ENCODE data around the gene GIGYF2.

Gene GIGYF2

GRCh38 chr2:232882085-232882484 lies 185.0 kb downstream of the GIGYF2 start:
- WGBS, 2 experiments, result 93 to 95% methylated on average over 17 of the region's 17 CpGs

GRCh38 chr2:232882505-232883115 lies 185.5 kb downstream of the GIGYF2 start:
- no peak overlapping the region for H3K4me3 ChIP-seq (ENCODE audit: insufficient read depth, low read depth, low read length)
- no peaks in the 10 kb centered on the region for H3K36me3 ChIP-seq (ENCODE audit: control insufficient read depth, insufficient read depth, low read length)
- no peaks in the 10 kb centered on the region for H3K4me1 ChIP-seq (ENCODE audit: control insufficient read depth, insufficient read depth, low read length)
- H3K9me3 ChIP-seq (ENCODE audit: control insufficient read depth, low read length), result no peaks in the 10 kb centered on the region
- H3K27ac ChIP-seq (ENCODE audit: insufficient read depth, low read depth, low read length, poor library complexity, severe bottlenecking), result no peak overlapping the region
- H3K27me3 ChIP-seq (ENCODE audit: control insufficient read depth, insufficient read depth, low read length, poor library complexity, severe bottlenecking), result peaks cover 13% of the 10 kb centered on the region
- 91 to 94% methylated on average over 20 of the region's 20 CpGs for WGBS, 2 experiments

More at GRCh38 chr2:232882085-232882484, 185.0 kb downstream of the GIGYF2 start:
- H3K27ac ChIP-seq (ENCODE audit: insufficient read depth, low read depth, low read length, poor library complexity, severe bottlenecking), result no peak overlapping the region
- no peaks in the 10 kb centered on the region for H3K4me1 ChIP-seq (ENCODE audit: control insufficient read depth, insufficient read depth, low read length)
- H3K27me3 ChIP-seq (ENCODE audit: control insufficient read depth, insufficient read depth, low read length, poor library complexity, severe bottlenecking), result peaks cover 18% of the 10 kb centered on the region
- H3K4me3 ChIP-seq (ENCODE audit: insufficient read depth, low read depth, low read length), result no peak overlapping the region
- no peaks in the 10 kb centered on the region for H3K36me3 ChIP-seq (ENCODE audit: control insufficient read depth, insufficient read depth, low read length)
- no peaks in the 10 kb centered on the region for H3K9me3 ChIP-seq (ENCODE audit: control insufficient read depth, low read length)

DNA sequence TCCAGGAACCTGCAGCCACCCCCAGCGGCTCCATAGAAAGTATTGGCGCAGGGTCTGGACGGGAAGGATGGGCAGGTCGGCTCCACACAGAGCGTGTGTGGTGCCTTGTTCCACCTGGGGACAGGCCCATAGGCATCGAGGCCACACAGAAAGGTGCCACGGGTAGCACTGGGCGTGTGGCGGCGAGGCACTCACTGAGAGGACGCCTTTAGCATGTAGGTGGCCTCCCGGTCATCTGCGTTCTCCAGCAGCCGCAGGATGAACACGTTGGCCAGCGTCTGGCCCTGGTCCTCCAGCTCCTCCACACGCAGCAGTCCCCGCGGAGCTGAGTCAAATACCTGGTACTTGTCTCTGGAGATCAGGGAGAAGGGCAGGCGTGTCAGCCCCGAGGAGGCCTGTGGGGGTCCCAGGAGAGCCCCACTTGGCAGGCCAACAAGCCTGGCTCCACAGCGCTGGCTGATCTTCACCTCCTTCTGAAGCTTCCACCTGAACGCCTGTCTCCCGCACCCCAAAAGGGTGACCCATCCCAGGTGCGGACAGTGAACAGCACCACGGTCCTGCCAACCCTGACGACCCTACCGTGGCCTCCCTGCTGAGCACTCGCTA lies 186.1 kb downstream of the GIGYF2 start:
- Histone ChIP-seq H3K4me3 (ENCODE audit: insufficient read depth, low read depth, low read length) (no peak overlapping the region), H3K27ac (ENCODE audit: insufficient read depth, low read depth, low read length, poor library complexity, severe bottlenecking) (no peak overlapping the region), H3K4me1 (ENCODE audit: control insufficient read depth, insufficient read depth, low read length) (no peaks in the 10 kb centered on the region), H3K27me3 (ENCODE audit: control insufficient read depth, insufficient read depth, low read length, poor library complexity, severe bottlenecking) (peaks cover 7% of the 10 kb centered on the region), H3K9me3 (ENCODE audit: control insufficient read depth, low read length) (no peaks in the 10 kb centered on the region), H3K36me3 (ENCODE audit: control insufficient read depth, insufficient read depth, low read length) (no peaks in the 10 kb centered on the region)
- WGBS, 2 experiments, result 93 to 94% methylated on average over 29 of the region's 29 CpGs

GRCh38 chr2:232884001-232884421 lies 186.9 kb downstream of the GIGYF2 start:
- no peak overlapping the region for H3K4me3 ChIP-seq (ENCODE audit: insufficient read depth, low read depth, low read length)
- no peak overlapping the region for H3K27ac ChIP-seq (ENCODE audit: insufficient read depth, low read depth, low read length, poor library complexity, severe bottlenecking)
- H3K9me3 ChIP-seq (ENCODE audit: control insufficient read depth, low read length), result no peaks in the 10 kb centered on the region
- H3K4me1 ChIP-seq (ENCODE audit: control insufficient read depth, insufficient read depth, low read length), result no peaks in the 10 kb centered on the region
- peaks cover 1% of the 10 kb centered on the region for H3K27me3 ChIP-seq (ENCODE audit: control insufficient read depth, insufficient read depth, low read length, poor library complexity, severe bottlenecking)
- WGBS, 2 experiments, result 87 to 89% methylated on average over 11 of the region's 11 CpGs
- no peaks in the 10 kb centered on the region for H3K36me3 ChIP-seq (ENCODE audit: control insufficient read depth, insufficient read depth, low read length)

GRCh38 chr2:232884549-232885263 lies 187.6 kb downstream of the GIGYF2 start:
- Histone ChIP-seq H3K27ac (ENCODE audit: insufficient read depth, low read depth, low read length, poor library complexity, severe bottlenecking) (no peak overlapping the region), H3K4me1 (ENCODE audit: control insufficient read depth, insufficient read depth, low read length) (no peaks in the 10 kb centered on the region), H3K9me3 (ENCODE audit: control insufficient read depth, low read length) (no peaks in the 10 kb centered on the region), H3K4me3 (ENCODE audit: insufficient read depth, low read depth, low read length) (no peak overlapping the region), H3K27me3 (ENCODE audit: control insufficient read depth, insufficient read depth, low read length, poor library complexity, severe bottlenecking) (no peaks in the 10 kb centered on the region), H3K36me3 (ENCODE audit: control insufficient read depth, insufficient read depth, low read length) (no peaks in the 10 kb centered on the region)
- 94% methylated on average over 27 of the region's 27 CpGs for WGBS, 2 experiments

DNA sequence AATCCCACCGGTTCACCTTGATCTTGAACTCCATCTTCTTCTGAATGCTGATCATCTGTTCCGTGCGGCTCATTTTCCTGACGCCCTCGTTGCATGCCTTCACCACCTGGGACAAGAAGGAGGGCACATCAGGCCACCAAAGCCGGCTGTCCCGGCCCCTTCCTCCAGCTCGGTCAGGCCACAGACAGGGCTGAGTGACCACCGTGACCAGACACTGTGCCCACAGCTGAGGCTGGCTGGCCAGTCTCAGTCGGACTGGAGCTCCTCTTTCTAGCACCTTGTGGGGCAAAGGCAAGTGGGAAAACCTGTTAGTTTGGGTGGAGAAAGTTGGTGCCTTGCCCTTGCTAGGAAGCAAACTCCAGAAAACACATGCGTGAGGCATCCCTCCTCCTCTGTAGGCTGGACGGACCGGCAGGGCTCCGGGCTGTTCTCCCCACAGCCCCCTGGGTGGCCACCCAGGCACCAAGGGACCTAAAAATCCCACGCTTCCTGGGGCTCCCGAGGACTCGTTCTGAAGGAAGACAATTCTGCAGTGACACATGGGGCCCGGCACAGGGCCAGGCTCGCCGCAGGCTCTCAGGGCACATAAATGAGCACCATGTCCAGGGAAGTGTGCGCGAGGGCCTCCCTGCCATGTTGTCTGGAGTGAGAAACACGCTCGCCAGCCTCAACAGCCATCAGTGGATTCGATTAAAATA lies 188.3 kb downstream of the GIGYF2 start:
- no peaks in the 10 kb centered on the region for H3K27me3 ChIP-seq (ENCODE audit: control insufficient read depth, insufficient read depth, low read length, poor library complexity, severe bottlenecking)
- no peaks in the 10 kb centered on the region for H3K9me3 ChIP-seq (ENCODE audit: control insufficient read depth, low read length)
- H3K4me3 ChIP-seq (ENCODE audit: insufficient read depth, low read depth, low read length), result no peak overlapping the region
- H3K4me1 ChIP-seq (ENCODE audit: control insufficient read depth, insufficient read depth, low read length), result peaks cover under 1% of the 10 kb centered on the region
- WGBS, 2 experiments, result 92 to 93% methylated on average over 25 of the region's 25 CpGs
- no peak overlapping the region for H3K27ac ChIP-seq (ENCODE audit: insufficient read depth, low read depth, low read length, poor library complexity, severe bottlenecking)
- no peaks in the 10 kb centered on the region for H3K36me3 ChIP-seq (ENCODE audit: control insufficient read depth, insufficient read depth, low read length)

GRCh38 chr2:232886176-232886575 lies 189.0 kb downstream of the GIGYF2 start:
- Histone ChIP-seq H3K4me3 (ENCODE audit: insufficient read depth, low read depth, low read length) (no peak overlapping the region), H3K4me1 (ENCODE audit: control insufficient read depth, insufficient read depth, low read length) (peaks cover 8% of the 10 kb centered on the region), H3K36me3 (ENCODE audit: control insufficient read depth, insufficient read depth, low read length) (no peaks in the 10 kb centered on the region), H3K27ac (ENCODE audit: insufficient read depth, low read depth, low read length, poor library complexity, severe bottlenecking) (no peak overlapping the region), H3K27me3 (ENCODE audit: control insufficient read depth, insufficient read depth, low read length, poor library complexity, severe bottlenecking) (no peaks in the 10 kb centered on the region), H3K9me3 (ENCODE audit: control insufficient read depth, low read length) (no peaks in the 10 kb centered on the region)
- WGBS, 2 experiments, result 92 to 93% methylated on average over 11 of the region's 11 CpGs

DNA sequence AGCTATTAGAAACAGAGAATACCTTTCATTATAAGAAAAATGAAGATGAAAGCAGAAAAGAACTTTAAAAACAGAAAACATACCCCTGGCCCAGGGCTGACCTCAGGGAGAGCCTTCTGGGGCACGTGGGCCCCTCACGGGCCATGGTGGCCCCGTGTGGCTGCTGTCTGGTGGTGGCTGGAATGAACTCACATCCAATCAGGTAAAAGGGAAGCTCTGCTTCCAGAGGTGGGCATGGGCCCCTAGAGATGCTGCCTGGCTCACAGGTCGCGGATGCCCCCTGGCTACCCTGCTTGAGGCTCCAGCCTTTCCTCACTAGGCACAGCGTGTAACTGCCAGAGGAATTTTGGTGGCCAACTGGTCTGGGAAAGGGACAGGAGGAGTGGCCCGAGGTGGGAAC lies 189.5 kb downstream of the GIGYF2 start:
- WGBS, 2 experiments, result 91 to 92% methylated on average over 7 of the region's 7 CpGs

GRCh38 chr2:232887171-232887850 lies 190.2 kb downstream of the GIGYF2 start:
- WGBS, 2 experiments, result 81 to 84% methylated on average over 15 of the region's 15 CpGs
- peaks cover 8% of the 10 kb centered on the region for H3K4me1 ChIP-seq (ENCODE audit: control insufficient read depth, insufficient read depth, low read length)
- H3K27ac ChIP-seq (ENCODE audit: insufficient read depth, low read depth, low read length, poor library complexity, severe bottlenecking), result no peak overlapping the region
- H3K4me3 ChIP-seq (ENCODE audit: insufficient read depth, low read depth, low read length), result no peak overlapping the region
- H3K27me3 ChIP-seq (ENCODE audit: control insufficient read depth, insufficient read depth, low read length, poor library complexity, severe bottlenecking), result no peaks in the 10 kb centered on the region
- no peaks in the 10 kb centered on the region for H3K36me3 ChIP-seq (ENCODE audit: control insufficient read depth, insufficient read depth, low read length)
- H3K9me3 ChIP-seq (ENCODE audit: control insufficient read depth, low read length), result no peaks in the 10 kb centered on the region

More for the DNA sequence above, 189.5 kb downstream of the GIGYF2 start:
- Histone ChIP-seq H3K36me3 (ENCODE audit: control insufficient read depth, insufficient read depth, low read length) (no peaks in the 10 kb centered on the region), H3K4me3 (ENCODE audit: insufficient read depth, low read depth, low read length) (no peak overlapping the region), H3K27me3 (ENCODE audit: control insufficient read depth, insufficient read depth, low read length, poor library complexity, severe bottlenecking) (no peaks in the 10 kb centered on the region), H3K9me3 (ENCODE audit: control insufficient read depth, low read length) (no peaks in the 10 kb centered on the region), H3K4me1 (ENCODE audit: control insufficient read depth, insufficient read depth, low read length) (peaks cover 8% of the 10 kb centered on the region), H3K27ac (ENCODE audit: insufficient read depth, low read depth, low read length, poor library complexity, severe bottlenecking) (no peak overlapping the region)

Measured in ectodermal cell (in vitro differentiated cells).